CD4-positive, alpha-beta T cell treated with Interleukin-17A for 4 hours (primary cell): ENCODE results near the gene FGF8.

Source experiments
- DNase-seq: peaks from one replicate; pipeline ENCODE4 v3.0.0-alpha.2; 2020; ENCODE audit warnings: mixed read lengths

FGF8 gene

GRCh38 chr10:101725296-101726114 is 50.4 kb downstream of the FGF8 start:
- no peak for DNase-seq

- no peak for DNase-seq
Measured at GRCh38 chr10:101724446-101724845, 51.5 kb downstream of the FGF8 start.

- DNase-seq = no peak
Measured at GRCh38 chr10:101723176-101723575, 52.7 kb downstream of the FGF8 start.

GRCh38 chr10:101721806-101722205 is 54.1 kb downstream of the FGF8 start:
- DNase-seq = no peak

- DNase-seq = no peak
Measured at GRCh38 chr10:101720606-101721230, 55.2 kb downstream of the FGF8 start.
